RWPE1 (cell line): ENCODE measurements around the gene GPR137.

Source experiments
- CTCF ChIA-PET: fragments of 350-600 bp; sonication (Branson Sonifier 250); formaldehyde crosslinking; extraction: SDS; loops from one replicate; lab custom pipeline; 2021; lab: Yijun Ruan, JAX
- POLR2A ChIA-PET: fragments of 400-600 bp; formaldehyde crosslinking; extraction: SDS; loops from one replicate; lab custom pipeline; 2020; ENCODE audit warnings: antibody characterized with exemption; ENCODE audit not compliant: low non-redundant PET; lab: Yijun Ruan, JAX
- DNase-seq: peaks from one replicate; pipeline ENCODE4 v3.0.0; 2012; ENCODE audit warnings: low spot score
- H3K27ac ChIP-seq: fragments of 450-650 bp; 2 replicates; pipeline ENCODE4 v1.5.1; 2017
- TF ChIP-seq, protein P1 (sequence below): fragments of 450-650 bp; conservative IDR thresholded peaks from 2 replicates; pipeline ENCODE4 v1.5.1; 2017; ENCODE audit warnings: low read depth, mild to moderate bottlenecking

The GPR137 gene

DNA sequence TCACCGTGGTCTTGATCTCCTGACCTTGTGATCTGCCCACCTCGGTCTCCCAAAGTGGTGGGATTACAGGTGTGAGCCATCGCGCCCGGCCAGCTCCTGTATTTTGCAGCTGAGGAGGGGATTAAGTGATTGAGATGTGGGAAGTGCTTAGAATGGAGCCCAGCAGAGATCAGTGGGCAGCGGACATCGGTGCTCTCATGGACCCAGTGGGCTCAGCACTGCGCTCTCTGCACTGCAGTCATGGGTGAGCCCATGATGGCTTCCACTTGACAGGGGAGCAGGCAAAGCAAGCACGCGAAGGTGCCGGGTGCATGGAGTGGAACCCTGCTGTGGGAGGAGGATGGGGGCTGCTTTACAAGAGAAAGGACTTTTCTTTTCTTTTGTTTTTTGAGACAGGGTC lies 45.2 kb downstream of the GPR137 start:
- POLR2A ChIA-PET: interaction anchor here (2.2 kb wide), 1 partner anchor 13 kb away, joined by 17 read pairs; the partner anchor contains the start of genes PRDX5 and TRMT112
- peak overlapping the region; percentile 98 for H3K27ac ChIP-seq
- CTCF ChIA-PET: interaction anchor here (0.6 to 2.6 kb wide), 4 partner anchors 11 to 561 kb away, joined by 4 to 34 read pairs (median 16); partner anchors contain the start of genes PRDX5 and TRMT112
- TF ChIP-seq, protein P1, sequence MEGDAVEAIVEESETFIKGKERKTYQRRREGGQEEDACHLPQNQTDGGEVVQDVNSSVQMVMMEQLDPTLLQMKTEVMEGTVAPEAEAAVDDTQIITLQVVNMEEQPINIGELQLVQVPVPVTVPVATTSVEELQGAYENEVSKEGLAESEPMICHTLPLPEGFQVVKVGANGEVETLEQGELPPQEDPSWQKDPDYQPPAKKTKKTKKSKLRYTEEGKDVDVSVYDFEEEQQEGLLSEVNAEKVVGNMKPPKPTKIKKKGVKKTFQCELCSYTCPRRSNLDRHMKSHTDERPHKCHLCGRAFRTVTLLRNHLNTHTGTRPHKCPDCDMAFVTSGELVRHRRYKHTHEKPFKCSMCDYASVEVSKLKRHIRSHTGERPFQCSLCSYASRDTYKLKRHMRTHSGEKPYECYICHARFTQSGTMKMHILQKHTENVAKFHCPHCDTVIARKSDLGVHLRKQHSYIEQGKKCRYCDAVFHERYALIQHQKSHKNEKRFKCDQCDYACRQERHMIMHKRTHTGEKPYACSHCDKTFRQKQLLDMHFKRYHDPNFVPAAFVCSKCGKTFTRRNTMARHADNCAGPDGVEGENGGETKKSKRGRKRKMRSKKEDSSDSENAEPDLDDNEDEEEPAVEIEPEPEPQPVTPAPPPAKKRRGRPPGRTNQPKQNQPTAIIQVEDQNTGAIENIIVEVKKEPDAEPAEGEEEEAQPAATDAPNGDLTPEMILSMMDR: no peak
- DNase-seq: no peak

DNA sequence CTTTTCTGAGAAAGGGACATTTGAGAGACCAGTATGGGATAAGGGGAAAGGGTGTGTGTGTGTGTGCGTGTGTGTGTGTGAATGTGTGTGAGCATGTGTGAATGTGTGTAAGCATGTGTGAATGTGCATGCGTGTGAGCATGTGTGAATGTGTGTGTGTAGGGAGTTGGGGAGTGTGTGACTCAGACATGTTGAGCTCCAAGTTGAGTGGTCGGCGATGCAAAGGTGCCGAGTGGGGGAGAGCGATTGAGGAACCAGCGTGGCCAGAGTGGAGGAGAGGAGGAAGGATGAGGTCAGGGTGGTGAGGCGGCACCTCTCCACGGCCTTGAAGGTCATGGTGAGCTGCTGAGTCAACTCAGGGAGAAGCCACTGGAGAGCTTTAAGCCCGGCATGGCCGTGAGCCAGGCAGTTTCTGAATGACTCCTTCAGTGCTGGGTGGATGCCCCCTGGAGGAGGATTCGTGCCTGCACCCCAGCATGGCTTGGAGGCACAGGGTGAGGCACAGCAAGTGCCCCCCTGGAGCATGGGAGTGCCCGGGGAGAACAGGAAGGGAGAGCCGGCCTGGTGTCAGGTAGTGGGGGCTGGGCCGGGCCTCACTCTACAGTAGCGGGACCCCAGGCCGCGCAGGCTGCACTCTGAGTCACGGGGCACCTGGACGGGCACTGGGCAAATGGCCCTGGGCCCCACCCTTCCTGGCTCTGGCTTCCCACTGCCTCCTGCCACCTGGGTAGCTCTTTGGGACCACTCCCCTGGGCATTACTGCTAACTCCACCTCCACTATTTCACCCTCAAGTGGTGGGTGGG lies 46.1 kb downstream of the GPR137 start:
- H3K27ac ChIP-seq: peak overlapping the region; percentile 98
- CTCF ChIA-PET: interaction anchor here (0.6 to 2.6 kb wide), 8 partner anchors 9 to 562 kb away, joined by 3 to 34 read pairs (median 8); partner anchors contain the start of genes PRDX5 and TRMT112
- DNase-seq: peak; percentile 85

DNA sequence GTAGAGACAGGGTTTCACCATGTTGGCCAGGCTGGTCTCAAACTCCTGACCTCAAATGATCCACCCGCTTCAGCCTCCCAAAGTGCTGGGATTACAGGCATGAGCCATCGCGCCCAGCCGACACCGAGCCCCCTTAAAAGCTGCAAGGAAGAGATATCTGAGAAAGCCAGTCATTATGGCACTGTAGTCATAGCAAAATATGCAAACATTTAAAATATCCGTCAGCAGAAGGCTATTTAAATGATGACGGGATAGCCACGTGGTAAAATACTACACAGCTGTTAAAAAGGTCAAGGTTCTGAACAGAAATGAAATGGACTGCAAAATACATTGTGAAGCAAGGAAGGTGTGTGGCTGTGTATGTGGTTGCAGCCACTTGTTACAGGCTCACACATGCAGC lies 47.9 kb downstream of the GPR137 start:
- peak overlapping the region; percentile 98 for H3K27ac ChIP-seq
- POLR2A ChIA-PET: no interaction called here
- CTCF ChIA-PET: interaction anchor here (0.7 to 2.6 kb wide), 3 partner anchors 8 to 22 kb away, joined by 3 to 22 read pairs (median 11); partner anchors contain the start of genes PRDX5 and TRMT112
- TF ChIP-seq, protein P1: no peak
- DNase-seq: no peak

More for the DNA sequence above, 46.1 kb downstream of the GPR137 start:
- POLR2A ChIA-PET: interaction anchor here (0.5 to 2.2 kb wide), 4 partner anchors 14 to 352 kb away, joined by 3 to 17 read pairs (median 4); partner anchors contain the start of genes PRDX5 and TRMT112
- TF ChIP-seq, protein P1: peak; percentile 75

DNA sequence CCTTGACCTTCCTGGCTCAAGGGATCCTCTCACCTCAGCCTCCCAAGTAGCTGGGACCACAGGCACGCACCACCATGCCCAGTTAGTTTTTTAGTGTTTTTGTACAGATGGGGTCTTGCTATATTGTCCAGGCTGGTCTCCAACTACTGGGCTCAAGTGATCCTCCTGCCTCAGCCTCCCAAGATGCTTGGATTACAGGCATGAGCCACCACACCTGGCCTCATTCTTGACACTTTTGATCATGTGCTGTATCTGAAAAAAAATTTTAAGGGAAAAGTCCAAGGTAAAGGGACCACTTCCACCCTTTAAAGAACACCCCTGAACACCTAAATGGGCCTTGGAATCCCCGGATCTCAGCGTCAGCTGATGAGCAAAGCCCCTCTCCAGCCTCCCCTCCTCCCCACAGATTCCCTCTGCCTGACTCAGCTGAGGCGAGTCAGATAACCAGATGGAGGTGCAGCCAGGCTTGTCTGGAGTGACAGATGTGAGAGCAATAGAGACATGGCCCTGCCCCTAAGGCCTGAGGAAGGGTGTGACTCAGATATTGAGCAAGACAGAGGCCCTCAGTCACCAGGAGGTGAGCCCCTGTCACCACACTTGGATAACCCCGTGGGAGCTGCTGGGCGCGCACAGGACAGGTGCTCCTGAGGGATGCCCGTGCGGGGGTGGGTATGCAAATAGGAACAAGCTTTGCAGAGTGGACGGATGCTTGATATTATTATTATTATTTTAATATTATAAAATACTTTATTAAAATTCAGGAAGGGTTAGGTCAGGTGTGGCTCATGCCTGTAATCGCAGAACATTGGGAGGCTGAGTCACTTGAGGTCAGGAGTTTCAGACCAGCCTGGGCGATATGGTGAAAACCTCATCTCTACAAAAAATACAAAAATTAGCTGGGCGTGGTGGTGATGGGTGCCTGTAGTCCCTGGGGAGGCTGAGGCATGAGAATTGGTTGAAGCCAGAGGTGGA lies 49.4 kb downstream of the GPR137 start:
- POLR2A ChIA-PET: interaction anchor here (0.5 to 0.7 kb wide), 3 partner anchors 10 to 61 kb away, joined by 3 to 6 read pairs (median 3); partner anchors contain the start of gene PRDX5
- peak; percentile 98 for DNase-seq
- CTCF ChIA-PET: interaction anchor here (0.6 to 1.5 kb wide), 3 partner anchors 17 to 111 kb away, joined by 4 to 11 read pairs (median 5); partner anchors contain the start of gene PRDX5
- TF ChIP-seq, protein P1: no peak
- peak overlapping the region; percentile 98 for H3K27ac ChIP-seq

DNA sequence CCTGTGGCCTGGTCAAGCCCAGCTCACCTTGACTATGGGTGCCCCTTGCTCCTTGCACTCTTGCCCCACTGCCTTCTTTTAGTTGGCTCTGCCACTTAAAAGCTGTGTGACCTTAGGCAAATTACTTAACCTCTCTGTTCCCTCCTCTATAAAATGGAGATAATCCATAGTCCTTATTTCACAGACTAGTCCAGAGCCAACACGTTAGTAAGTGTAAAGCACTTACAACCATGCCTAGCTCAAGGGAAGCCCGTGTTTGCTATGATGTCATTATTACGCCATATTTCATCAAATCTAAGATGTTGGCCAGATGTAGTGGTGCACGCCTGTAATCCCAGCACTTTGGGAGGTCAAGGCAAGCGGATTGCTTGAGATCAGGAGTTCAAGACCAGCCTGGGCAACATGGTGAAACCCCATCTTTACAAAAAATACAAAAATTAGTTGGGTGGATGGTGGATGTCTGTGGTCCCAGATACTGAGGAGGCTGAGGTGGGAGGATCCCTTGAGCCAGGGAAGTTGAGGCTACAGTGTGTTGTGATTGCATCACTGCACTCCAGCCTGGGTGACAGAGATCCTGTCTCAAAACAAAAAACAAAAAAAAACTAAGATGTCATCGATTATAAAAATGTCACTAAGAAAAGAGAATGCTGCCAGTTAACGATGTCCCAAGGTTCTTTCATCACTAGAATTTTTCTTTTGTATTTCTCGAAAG lies 52.0 kb downstream of the GPR137 start:
- peak overlapping the region; percentile 98 for H3K27ac ChIP-seq
- ChIA-PET CTCF (interaction anchor here (1.2 kb wide), 1 partner anchor 17 kb away, joined by 5 read pairs; no protein-coding TSS in a partner anchor), POLR2A (no interaction called here)
- no peak for DNase-seq
- TF ChIP-seq, protein P1: no peak
